Neural cell (in vitro differentiated cells): ENCODE measurements around the gene FGF14.

ENCODE experiments used
- EP300 ChIP-seq: fragments of 450-650 bp; conservative IDR thresholded peaks from 2 replicates; pipeline ENCODE4 v1.6.1; 2014; ENCODE audit warnings: antibody characterized with exemption, mild to moderate bottlenecking, moderate library complexity; ENCODE audit not compliant: poor library complexity, severe bottlenecking
- EZH2 ChIP-seq: fragments of 200-600, 300-800 bp; shearing (Covaris generic), sonication (generic); IDR thresholded peaks from 2 replicates; pipeline ENCODE4 v1.6.1; 2014; ENCODE audit warnings: antibody characterized with exemption, low read length, borderline replicate concordance, mild to moderate bottlenecking; ENCODE audit not compliant: insufficient read depth, poor library complexity, severe bottlenecking
- MXI1 ChIP-seq: fragments of 450-650 bp; conservative IDR thresholded peaks from 2 replicates; pipeline ENCODE4 v1.6.1; 2014; ENCODE audit warnings: antibody characterized with exemption, mild to moderate bottlenecking; ENCODE audit not compliant: poor library complexity, severe bottlenecking
- POLR2AphosphoS5 ChIP-seq: IDR thresholded peaks from 2 replicates; pipeline ENCODE4 v1.6.1; 2012
- RAD21 ChIP-seq: fragments of 450-650 bp; conservative IDR thresholded peaks from 2 replicates; pipeline ENCODE4 v1.6.1; 2014; ENCODE audit warnings: antibody characterized with exemption, mild to moderate bottlenecking, moderate library complexity
- SMC3 ChIP-seq: fragments of 450-650 bp; conservative IDR thresholded peaks from 2 replicates; pipeline ENCODE4 v1.6.1; 2014; ENCODE audit warnings: antibody characterized with exemption, mild to moderate bottlenecking, moderate library complexity; ENCODE audit not compliant: poor library complexity
- TAF1 ChIP-seq: IDR thresholded peaks from 2 replicates; pipeline ENCODE4 v1.6.1; 2012; ENCODE audit warnings: low read depth
- TF ChIP-seq, protein P1 (sequence below): IDR thresholded peaks from 2 replicates; pipeline ENCODE4 v1.6.1; 2012; ENCODE audit warnings: borderline replicate concordance
- TF ChIP-seq, protein P2 (sequence below): fragments of 450-650 bp; IDR thresholded peaks from 2 replicates; pipeline ENCODE4 v1.5.1; 2014; ENCODE audit warnings: antibody characterized with exemption, mild to moderate bottlenecking, moderate library complexity; ENCODE audit not compliant: poor library complexity, severe bottlenecking

DNA sequence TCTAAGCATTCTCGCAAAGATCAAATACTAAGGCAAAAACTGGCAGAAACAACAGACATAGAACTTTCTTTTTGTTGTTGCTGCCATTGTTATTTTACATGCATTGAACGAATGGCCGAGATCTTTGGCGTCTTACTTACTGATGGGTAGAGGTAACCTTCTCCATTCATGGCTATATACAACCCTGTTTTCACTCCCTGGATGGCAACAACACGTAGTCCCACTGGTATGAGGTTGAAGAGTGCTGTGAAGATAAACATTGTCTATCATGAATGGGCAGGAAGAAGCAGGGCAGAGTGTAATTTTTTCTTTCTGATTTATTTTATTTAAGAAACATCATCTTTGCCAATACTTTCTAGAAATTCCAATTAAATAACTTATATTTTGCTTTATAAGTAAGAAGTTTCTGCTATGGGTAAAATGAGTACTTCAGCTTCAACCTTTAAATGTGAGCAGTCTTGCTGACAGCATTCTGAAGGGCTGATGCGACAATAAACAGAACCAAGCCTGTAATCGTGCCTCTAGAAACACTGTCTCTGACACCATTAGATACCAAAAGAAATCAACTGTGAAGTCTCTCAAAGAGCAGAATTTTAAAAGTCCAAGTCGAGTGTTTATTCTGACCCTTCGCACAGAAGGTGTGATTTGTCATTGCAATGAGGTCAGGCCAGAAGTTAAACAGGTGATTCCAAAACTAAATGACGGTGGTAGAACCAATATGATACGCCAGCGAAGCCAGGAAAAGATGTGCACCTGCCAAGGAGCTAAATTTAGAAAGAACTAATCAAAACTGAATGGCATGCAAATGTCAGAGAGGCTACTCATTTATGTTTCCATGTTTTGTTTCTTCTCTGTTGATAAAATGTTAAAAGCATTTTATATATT is 533.0 kb downstream of the FGF14 start:
- TF ChIP-seq, protein P1, sequence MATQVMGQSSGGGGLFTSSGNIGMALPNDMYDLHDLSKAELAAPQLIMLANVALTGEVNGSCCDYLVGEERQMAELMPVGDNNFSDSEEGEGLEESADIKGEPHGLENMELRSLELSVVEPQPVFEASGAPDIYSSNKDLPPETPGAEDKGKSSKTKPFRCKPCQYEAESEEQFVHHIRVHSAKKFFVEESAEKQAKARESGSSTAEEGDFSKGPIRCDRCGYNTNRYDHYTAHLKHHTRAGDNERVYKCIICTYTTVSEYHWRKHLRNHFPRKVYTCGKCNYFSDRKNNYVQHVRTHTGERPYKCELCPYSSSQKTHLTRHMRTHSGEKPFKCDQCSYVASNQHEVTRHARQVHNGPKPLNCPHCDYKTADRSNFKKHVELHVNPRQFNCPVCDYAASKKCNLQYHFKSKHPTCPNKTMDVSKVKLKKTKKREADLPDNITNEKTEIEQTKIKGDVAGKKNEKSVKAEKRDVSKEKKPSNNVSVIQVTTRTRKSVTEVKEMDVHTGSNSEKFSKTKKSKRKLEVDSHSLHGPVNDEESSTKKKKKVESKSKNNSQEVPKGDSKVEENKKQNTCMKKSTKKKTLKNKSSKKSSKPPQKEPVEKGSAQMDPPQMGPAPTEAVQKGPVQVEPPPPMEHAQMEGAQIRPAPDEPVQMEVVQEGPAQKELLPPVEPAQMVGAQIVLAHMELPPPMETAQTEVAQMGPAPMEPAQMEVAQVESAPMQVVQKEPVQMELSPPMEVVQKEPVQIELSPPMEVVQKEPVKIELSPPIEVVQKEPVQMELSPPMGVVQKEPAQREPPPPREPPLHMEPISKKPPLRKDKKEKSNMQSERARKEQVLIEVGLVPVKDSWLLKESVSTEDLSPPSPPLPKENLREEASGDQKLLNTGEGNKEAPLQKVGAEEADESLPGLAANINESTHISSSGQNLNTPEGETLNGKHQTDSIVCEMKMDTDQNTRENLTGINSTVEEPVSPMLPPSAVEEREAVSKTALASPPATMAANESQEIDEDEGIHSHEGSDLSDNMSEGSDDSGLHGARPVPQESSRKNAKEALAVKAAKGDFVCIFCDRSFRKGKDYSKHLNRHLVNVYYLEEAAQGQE, result no peak
- TF ChIP-seq, protein P2, sequence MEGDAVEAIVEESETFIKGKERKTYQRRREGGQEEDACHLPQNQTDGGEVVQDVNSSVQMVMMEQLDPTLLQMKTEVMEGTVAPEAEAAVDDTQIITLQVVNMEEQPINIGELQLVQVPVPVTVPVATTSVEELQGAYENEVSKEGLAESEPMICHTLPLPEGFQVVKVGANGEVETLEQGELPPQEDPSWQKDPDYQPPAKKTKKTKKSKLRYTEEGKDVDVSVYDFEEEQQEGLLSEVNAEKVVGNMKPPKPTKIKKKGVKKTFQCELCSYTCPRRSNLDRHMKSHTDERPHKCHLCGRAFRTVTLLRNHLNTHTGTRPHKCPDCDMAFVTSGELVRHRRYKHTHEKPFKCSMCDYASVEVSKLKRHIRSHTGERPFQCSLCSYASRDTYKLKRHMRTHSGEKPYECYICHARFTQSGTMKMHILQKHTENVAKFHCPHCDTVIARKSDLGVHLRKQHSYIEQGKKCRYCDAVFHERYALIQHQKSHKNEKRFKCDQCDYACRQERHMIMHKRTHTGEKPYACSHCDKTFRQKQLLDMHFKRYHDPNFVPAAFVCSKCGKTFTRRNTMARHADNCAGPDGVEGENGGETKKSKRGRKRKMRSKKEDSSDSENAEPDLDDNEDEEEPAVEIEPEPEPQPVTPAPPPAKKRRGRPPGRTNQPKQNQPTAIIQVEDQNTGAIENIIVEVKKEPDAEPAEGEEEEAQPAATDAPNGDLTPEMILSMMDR, result no peak
- no peak for TF ChIP-seq POLR2AphosphoS5
- no peak for TF ChIP-seq TAF1
- no peak for TF ChIP-seq EP300
- no peak for TF ChIP-seq EZH2
- no peak for TF ChIP-seq RAD21
- TF ChIP-seq SMC3, result no peak
- TF ChIP-seq MXI1, result no peak
